ENCODE results near the gene RIPOR2. TPM values are rescaled to one million over a fixed set of nuclear protein-coding genes. Genes with fewer than 3 reads are reported as not detected.
A peak's percentile ranks its signal among the peaks of the same experiment; 100 is the strongest.

RIPOR2 gene
- total and polyA plus RNA-seq, 2 of the 13 experiments (the other 11 are each of a cell fraction or from before 2014, with no cell fraction given) = 0.02 to 0.05 TPM

- TF ChIP-seq BRCA1 (CRISPR knock-in tag; IDR thresholded peaks at IDR 0.05) (0 out of 2 replicates have a peak, but pooled peaks have one; percentile 42), ZNF558 (CRISPR knock-in tag; IDR thresholded peaks at IDR 0.05; ENCODE audit: borderline replicate concordance) (no peak), POLR2A (IDR thresholded peaks at IDR 0.05; ENCODE audit: insufficient read depth in 1 of 2, low read depth in 2 of 2, low read length in 2 of 2) (no peak), RFXAP (CRISPR knock-in tag; IDR thresholded peaks at IDR 0.05; ENCODE audit: borderline replicate concordance) (peak; percentile 42; the same call in 1 of the 2 replicates), NR2F1 (CRISPR knock-in tag; IDR thresholded peaks at IDR 0.05) (peak; percentile 89 to 91; a peak in 3 of 4 replicates), CTCF (CRISPR knock-in tag; IDR thresholded peaks at IDR 0.05) (no peak), MLXIP (CRISPR knock-in tag; IDR thresholded peaks at IDR 0.05; ENCODE audit: borderline replicate concordance) (no peak), GATA4 (IDR thresholded peaks at IDR 0.05; ENCODE audit: borderline replicate concordance, low read depth) (no peak), ZNF124 (CRISPR knock-in tag; IDR thresholded peaks at IDR 0.05) (no peak), ZNF766 (CRISPR knock-in tag; IDR thresholded peaks at IDR 0.05; ENCODE audit: borderline replicate concordance) (0 out of 2 replicates have a peak, but pooled peaks have one; percentile 50), POGZ (CRISPR knock-in tag; IDR thresholded peaks at IDR 0.05) (peak; percentile 92), NR2F2 (IDR thresholded peaks at IDR 0.05; ENCODE audit: borderline replicate concordance, low read depth) (peak; percentile 60; the same call in 1 of the 2 replicates), ZNF160 (CRISPR knock-in tag; IDR thresholded peaks at IDR 0.05) (no peak), TAF15 (IDR thresholded peaks at IDR 0.05; ENCODE audit: low read depth, low read length, poor library complexity, severe bottlenecking) (no peak), ZNF674 (CRISPR knock-in tag; IDR thresholded peaks at IDR 0.05; ENCODE audit: low read depth) (0 out of 2 replicates have a peak, but pooled peaks have one; percentile 32), MATR3 (CRISPR knock-in tag; IDR thresholded peaks at IDR 0.05) (no peak), ZNF256 (CRISPR knock-in tag; conservative IDR thresholded peaks at IDR 0.05) (0 out of 2 replicates have a peak, but pooled peaks have one; percentile 33), CSRNP2 (CRISPR knock-in tag; conservative IDR thresholded peaks at IDR 0.05; ENCODE audit: low read depth) (no peak), ZNF639 (CRISPR knock-in tag; conservative IDR thresholded peaks at IDR 0.05) (no peak), ZNF691 (CRISPR knock-in tag; IDR thresholded peaks at IDR 0.05; ENCODE audit: borderline replicate concordance, low read depth) (no peak), ZNF232 (CRISPR knock-in tag; IDR thresholded peaks at IDR 0.05; ENCODE audit: borderline replicate concordance) (peak; percentile 58; the same call in 1 of the 2 replicates)
Observed at GRCh38 chr6:24809728-24810127, 126.0 kb downstream of the RIPOR2 start (continued).
